K562 (cell line): ENCODE data around the gene SEPTIN8. TPM values are rescaled to one million over a fixed set of nuclear protein-coding genes. Genes with fewer than 3 reads are reported as not detected.

Experiments
- CBX5 ChIP-seq: IDR thresholded peaks from 2 replicates; pipeline ENCODE4 v1.6.1; 2014; ENCODE audit warnings: low read depth, borderline replicate concordance
- PBX2 ChIP-seq, 2 experiments: IDR thresholded peaks in 1 of 2; conservative IDR thresholded peaks in 1 of 2; 2 replicates each; pipeline ENCODE4 v1.6.1; 2016; ENCODE audit warnings: low read depth in 2 of 2, mild to moderate bottlenecking in 1 of 2, missing compliant biosample characterization in 1 of 2, missing genetic modification characterization in 1 of 2, moderate library complexity in 1 of 2
- polyA plus RNA-seq, 8 experiments: library from polyadenylated mRNA; depleted of rRNA in 4 of 8; stranded (reverse) in 5 of 8; unstranded in 3 of 8; fragments of >200 nt; fragmentation: Nextera tagmentation in 2 of 8; fragmentation: Illumina TruSeq in 1 of 8; extraction: Ambion mirVana in 2 of 8; extraction: Trizol in 1 of 8; gene quantifications; 2 replicates each; pipeline versions ENCODE4 v1.2.1 to v1.2.3, GENCODE V29; 2011 to 2014; ENCODE audit warnings: inconsistent platforms in 1 of 8, missing spikeins in 1 of 8
- total RNA-seq, 7 experiments: library from RNA; depleted of rRNA in 6 of 7; stranded (reverse); fragments of >200 nt in 6 of 7; fragmentation: Illumina TruSeq in 2 of 7; extraction: Trizol in 2 of 7; gene quantifications; 2 replicates each; pipeline versions ENCODE4 v1.2.1 to v1.2.3, GENCODE V29; 2011 to 2021; ENCODE audit warnings: low replicate concordance in 1 of 7
- TF ChIP-seq, protein P1 (sequence below): IDR thresholded peaks from 3 replicates; pipeline ENCODE4 v1.6.1; 2011; ENCODE audit warnings: borderline replicate concordance, mild to moderate bottlenecking, moderate library complexity; ENCODE audit not compliant: insufficient read length; ENCODE audit errors: extremely low read depth
- TF ChIP-seq, protein P2 (sequence below), 2 experiments: fragments of 450-650 bp; IDR thresholded peaks; 2 replicates each; pipeline ENCODE4 v1.6.1; 2016

SEPTIN8 gene
- total and polyA plus RNA-seq, 9 of the 15 experiments (the other 6 are each of a cell fraction or from before 2014, with no cell fraction given) = 19.3 to 142 (median 101) TPM

- TF ChIP-seq PBX2 (CRISPR knock-in tag; IDR thresholded peaks at IDR 0.05; ENCODE audit: low read depth) (no peak), PBX2 (tag; conservative IDR thresholded peaks at IDR 0.05; ENCODE audit: low read depth) (no peak), CBX5 (no peak)
- TF ChIP-seq, protein P1, sequence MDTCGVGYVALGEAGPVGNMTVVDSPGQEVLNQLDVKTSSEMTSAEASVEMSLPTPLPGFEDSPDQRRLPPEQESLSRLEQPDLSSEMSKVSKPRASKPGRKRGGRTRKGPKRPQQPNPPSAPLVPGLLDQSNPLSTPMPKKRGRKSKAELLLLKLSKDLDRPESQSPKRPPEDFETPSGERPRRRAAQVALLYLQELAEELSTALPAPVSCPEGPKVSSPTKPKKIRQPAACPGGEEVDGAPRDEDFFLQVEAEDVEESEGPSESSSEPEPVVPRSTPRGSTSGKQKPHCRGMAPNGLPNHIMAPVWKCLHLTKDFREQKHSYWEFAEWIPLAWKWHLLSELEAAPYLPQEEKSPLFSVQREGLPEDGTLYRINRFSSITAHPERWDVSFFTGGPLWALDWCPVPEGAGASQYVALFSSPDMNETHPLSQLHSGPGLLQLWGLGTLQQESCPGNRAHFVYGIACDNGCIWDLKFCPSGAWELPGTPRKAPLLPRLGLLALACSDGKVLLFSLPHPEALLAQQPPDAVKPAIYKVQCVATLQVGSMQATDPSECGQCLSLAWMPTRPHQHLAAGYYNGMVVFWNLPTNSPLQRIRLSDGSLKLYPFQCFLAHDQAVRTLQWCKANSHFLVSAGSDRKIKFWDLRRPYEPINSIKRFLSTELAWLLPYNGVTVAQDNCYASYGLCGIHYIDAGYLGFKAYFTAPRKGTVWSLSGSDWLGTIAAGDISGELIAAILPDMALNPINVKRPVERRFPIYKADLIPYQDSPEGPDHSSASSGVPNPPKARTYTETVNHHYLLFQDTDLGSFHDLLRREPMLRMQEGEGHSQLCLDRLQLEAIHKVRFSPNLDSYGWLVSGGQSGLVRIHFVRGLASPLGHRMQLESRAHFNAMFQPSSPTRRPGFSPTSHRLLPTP = no peak
- TF ChIP-seq, protein P2, sequence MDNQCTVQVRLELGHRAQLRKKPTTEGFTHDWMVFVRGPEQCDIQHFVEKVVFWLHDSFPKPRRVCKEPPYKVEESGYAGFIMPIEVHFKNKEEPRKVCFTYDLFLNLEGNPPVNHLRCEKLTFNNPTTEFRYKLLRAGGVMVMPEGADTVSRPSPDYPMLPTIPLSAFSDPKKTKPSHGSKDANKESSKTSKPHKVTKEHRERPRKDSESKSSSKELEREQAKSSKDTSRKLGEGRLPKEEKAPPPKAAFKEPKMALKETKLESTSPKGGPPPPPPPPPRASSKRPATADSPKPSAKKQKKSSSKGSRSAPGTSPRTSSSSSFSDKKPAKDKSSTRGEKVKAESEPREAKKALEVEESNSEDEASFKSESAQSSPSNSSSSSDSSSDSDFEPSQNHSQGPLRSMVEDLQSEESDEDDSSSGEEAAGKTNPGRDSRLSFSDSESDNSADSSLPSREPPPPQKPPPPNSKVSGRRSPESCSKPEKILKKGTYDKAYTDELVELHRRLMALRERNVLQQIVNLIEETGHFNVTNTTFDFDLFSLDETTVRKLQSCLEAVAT (IDR thresholded peaks at IDR 0.05) = no peak
Observed at GRCh38 chr5:132760601-132761317, 16.3 kb downstream of the SEPTIN8 start (continued).
